Hematopoietic multipotent progenitor cell treated with erythropoietin and hydrocortisone succinate and interleukin-3 and kit ligand, for 6 days (in vitro differentiated cells): Measurements from ENCODE around the gene GRK4.
"Not testable (repeated sequence)": the region's sequence is repeated elsewhere in the genome, so short reads cannot be mapped to it uniquely, and the experiment has no call there.

Experiments
- DNase-seq: peaks from one replicate; pipeline ENCODE4 v3.0.0-alpha.2; 2015

Gene GRK4

GRCh38 chr4:2942532-2943363, 20.6 kb upstream of the GRK4 start:
- DNase-seq, result no peak

- no peak for DNase-seq
These were observed 19.8 kb upstream of the GRK4 start for GRCh38 chr4:2943364-2944090.

GRCh38 chr4:2944091-2944482, 19.3 kb upstream of the GRK4 start:
- DNase-seq, result no peak

- DNase-seq, result no peak
These were observed 18.5 kb upstream of the GRK4 start for GRCh38 chr4:2944586-2945526.

GRCh38 chr4:2945619-2946604, 17.5 kb upstream of the GRK4 start:
- not testable (repeated sequence) for DNase-seq

- DNase-seq, result no peak
These were observed 16.4 kb upstream of the GRK4 start for GRCh38 chr4:2946812-2947600.

GRCh38 chr4:2947926-2948325, 15.4 kb upstream of the GRK4 start:
- DNase-seq, result no peak

- peak; percentile 70 for DNase-seq
These were observed 14.2 kb upstream of the GRK4 start for GRCh38 chr4:2948895-2949781.

GRCh38 chr4:2949782-2950125, 13.6 kb upstream of the GRK4 start:
- no peak for DNase-seq

- no peak for DNase-seq
These were observed 13.0 kb upstream of the GRK4 start for GRCh38 chr4:2950221-2950989.

- DNase-seq, result no peak
These were observed 9.9 kb upstream of the GRK4 start for GRCh38 chr4:2953496-2953895.

- peak; percentile 35 for DNase-seq
These were observed 8.8 kb upstream of the GRK4 start for GRCh38 chr4:2954358-2955185.

- not testable (repeated sequence) for DNase-seq
These were observed 8.0 kb upstream of the GRK4 start for GRCh38 chr4:2955186-2956044.

GRCh38 chr4:2958446-2958845, 4.9 kb upstream of the GRK4 start:
- DNase-seq, result no peak

GRCh38 chr4:2960450-2960849, 2.9 kb upstream of the GRK4 start:
- not testable (repeated sequence) for DNase-seq

- peak; percentile 63 for DNase-seq
These were observed 2.0 kb upstream of the GRK4 start for GRCh38 chr4:2961421-2961810.

- DNase-seq, result peak; percentile 69
These were observed 1.4 kb upstream of the GRK4 start for GRCh38 chr4:2961811-2962441.
